Measurements from ENCODE around the gene GCNT1.
"Not testable (repeated sequence)": the region's sequence is repeated elsewhere in the genome, so short reads cannot be mapped to it uniquely, and the experiment has no call there.

GCNT1 gene

GRCh38 chr9:76458903-76459693 is at the start of gene GCNT1:
TSS of gene GCNT1 (plus strand) at chr9:76459182. CDS start at chr9:76502382, 43,200 bp downstream.
- peak; percentile 91 for DNase-seq

- DNase-seq: no peak
Measured at GRCh38 chr9:76412638-76413037, 46.3 kb upstream of the GCNT1 start.

- DNase-seq: no peak
Measured at GRCh38 chr9:76413658-76414057, 45.3 kb upstream of the GCNT1 start.

- peak; percentile 9 for DNase-seq
Measured at GRCh38 chr9:76414661-76415060, 44.3 kb upstream of the GCNT1 start.

GRCh38 chr9:76415154-76415553 is 43.8 kb upstream of the GCNT1 start:
- DNase-seq: no peak

- no peak for DNase-seq
Measured at GRCh38 chr9:76415731-76416130, 43.3 kb upstream of the GCNT1 start.

- DNase-seq: no peak
Measured at GRCh38 chr9:76417394-76417793, 41.6 kb upstream of the GCNT1 start.

- peak; percentile 20 for DNase-seq
Measured at GRCh38 chr9:76419782-76420380, 39.1 kb upstream of the GCNT1 start.

GRCh38 chr9:76423216-76424177 is 35.5 kb upstream of the GCNT1 start:
- no peak for DNase-seq

GRCh38 chr9:76424491-76424890 is 34.5 kb upstream of the GCNT1 start:
- DNase-seq: no peak

GRCh38 chr9:76425677-76426453 is 33.1 kb upstream of the GCNT1 start:
- no peak for DNase-seq

GRCh38 chr9:76426807-76427419 is 32.1 kb upstream of the GCNT1 start:
- DNase-seq: no peak

- no peak for DNase-seq
Measured at GRCh38 chr9:76431601-76432000, 27.4 kb upstream of the GCNT1 start.

- no peak for DNase-seq
Measured at GRCh38 chr9:76433406-76433805, 25.6 kb upstream of the GCNT1 start.

- no peak for DNase-seq
Measured at GRCh38 chr9:76433836-76434235, 25.1 kb upstream of the GCNT1 start.

GRCh38 chr9:76434897-76435296 is 24.1 kb upstream of the GCNT1 start:
- not testable (repeated sequence) for DNase-seq

- DNase-seq: not testable (repeated sequence)
Measured at GRCh38 chr9:76437017-76437699, 21.8 kb upstream of the GCNT1 start.

GRCh38 chr9:76438841-76439588 is 20.0 kb upstream of the GCNT1 start:
- no peak for DNase-seq

- DNase-seq: no peak
Measured at GRCh38 chr9:76441551-76442322, 17.2 kb upstream of the GCNT1 start.

- DNase-seq: no peak
Measured at GRCh38 chr9:76443887-76444286, 15.1 kb upstream of the GCNT1 start.
